Panc1 (cell line): ENCODE measurements around the gene UBE2N.

Experiments used
- TCF7L2 ChIP-seq: IDR thresholded peaks from 2 replicates; pipeline ENCODE4 v1.6.1; 2011; ENCODE audit warnings: mild to moderate bottlenecking, low read depth, low read length, inconsistent platforms
- TF ChIP-seq, protein P1 (sequence below): fragments of 450-650 bp; IDR thresholded peaks from 2 replicates; pipeline ENCODE4 v1.5.1; 2017; ENCODE audit warnings: mild to moderate bottlenecking

DNA sequence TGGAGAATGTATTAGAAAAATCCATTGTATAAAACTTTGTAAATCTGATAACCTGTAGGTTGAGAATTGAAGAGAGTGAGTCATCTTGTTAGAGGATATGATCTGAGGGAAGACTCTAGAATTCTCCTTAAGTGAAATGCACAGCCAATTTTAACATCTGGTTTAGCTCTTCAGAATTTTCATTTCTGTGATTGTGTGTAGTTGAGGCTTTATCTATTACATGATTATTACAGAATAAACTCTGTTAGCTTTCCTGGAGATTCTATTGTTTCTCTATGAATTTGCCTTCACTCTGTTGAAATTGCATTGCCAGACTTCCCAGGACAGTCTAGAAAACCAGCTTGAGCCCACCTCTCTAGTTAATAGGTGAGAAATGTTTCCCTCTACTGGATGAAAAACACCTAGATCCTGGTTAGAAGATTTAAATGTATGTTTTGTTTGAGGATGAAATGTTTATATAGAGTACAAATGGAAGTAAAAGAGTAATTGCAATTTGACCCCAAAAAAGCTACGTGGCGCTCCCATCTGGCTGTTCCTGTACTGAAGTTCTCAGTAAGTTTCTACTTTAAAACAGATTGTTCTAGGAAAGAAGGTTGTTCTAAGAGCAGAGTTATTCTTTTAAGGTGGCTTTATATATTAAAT lies 61.1 kb downstream of the UBE2N start:
- TF ChIP-seq TCF7L2, result no peak
- TF ChIP-seq, protein P1, sequence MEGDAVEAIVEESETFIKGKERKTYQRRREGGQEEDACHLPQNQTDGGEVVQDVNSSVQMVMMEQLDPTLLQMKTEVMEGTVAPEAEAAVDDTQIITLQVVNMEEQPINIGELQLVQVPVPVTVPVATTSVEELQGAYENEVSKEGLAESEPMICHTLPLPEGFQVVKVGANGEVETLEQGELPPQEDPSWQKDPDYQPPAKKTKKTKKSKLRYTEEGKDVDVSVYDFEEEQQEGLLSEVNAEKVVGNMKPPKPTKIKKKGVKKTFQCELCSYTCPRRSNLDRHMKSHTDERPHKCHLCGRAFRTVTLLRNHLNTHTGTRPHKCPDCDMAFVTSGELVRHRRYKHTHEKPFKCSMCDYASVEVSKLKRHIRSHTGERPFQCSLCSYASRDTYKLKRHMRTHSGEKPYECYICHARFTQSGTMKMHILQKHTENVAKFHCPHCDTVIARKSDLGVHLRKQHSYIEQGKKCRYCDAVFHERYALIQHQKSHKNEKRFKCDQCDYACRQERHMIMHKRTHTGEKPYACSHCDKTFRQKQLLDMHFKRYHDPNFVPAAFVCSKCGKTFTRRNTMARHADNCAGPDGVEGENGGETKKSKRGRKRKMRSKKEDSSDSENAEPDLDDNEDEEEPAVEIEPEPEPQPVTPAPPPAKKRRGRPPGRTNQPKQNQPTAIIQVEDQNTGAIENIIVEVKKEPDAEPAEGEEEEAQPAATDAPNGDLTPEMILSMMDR, result no peak; the same call in 1 of the 2 replicates
